NCI-H146 (cell line): Measurements from ENCODE around the gene STRBP.
"Not testable (repeated sequence)": the region's sequence is repeated elsewhere in the genome, so short reads cannot be mapped to it uniquely, and the experiment has no call there.

Source experiments
- DNase-seq: peaks from one replicate; lab custom pipeline; 2025; lab: John Stamatoyannopoulos, UW

Gene STRBP

GRCh38 chr9:123249162-123249561, 19.2 kb downstream of the STRBP start:
- DNase-seq: not testable (repeated sequence)

- DNase-seq: no peak
These were observed 19.8 kb downstream of the STRBP start for GRCh38 chr9:123248630-123249029.

- peak; percentile 10 for DNase-seq
These were observed 21.9 kb downstream of the STRBP start for GRCh38 chr9:123246534-123246933.

- DNase-seq: no peak
These were observed 28.7 kb downstream of the STRBP start for GRCh38 chr9:123239726-123240125.

- no peak for DNase-seq
These were observed 30.0 kb downstream of the STRBP start for GRCh38 chr9:123238365-123238764.

GRCh38 chr9:123237220-123237619, 31.2 kb downstream of the STRBP start:
- no peak for DNase-seq

- DNase-seq: no peak
These were observed 32.9 kb downstream of the STRBP start for GRCh38 chr9:123235448-123235847.

- DNase-seq: no peak
These were observed 33.5 kb downstream of the STRBP start for GRCh38 chr9:123234853-123235252.

GRCh38 chr9:123232332-123232731, 36.1 kb downstream of the STRBP start:
- no peak for DNase-seq

GRCh38 chr9:123231421-123231820, 37.0 kb downstream of the STRBP start:
- no peak for DNase-seq

- DNase-seq: no peak
These were observed 39.4 kb downstream of the STRBP start for GRCh38 chr9:123228967-123229366.

GRCh38 chr9:123225995-123226394, 42.4 kb downstream of the STRBP start:
- DNase-seq: no peak

- DNase-seq: peak; percentile 19
These were observed 43.0 kb downstream of the STRBP start for GRCh38 chr9:123225374-123225813.

- DNase-seq: no peak
These were observed 48.3 kb downstream of the STRBP start for GRCh38 chr9:123220127-123220526.

- no peak for DNase-seq
These were observed 49.6 kb downstream of the STRBP start for GRCh38 chr9:123218831-123219230.

- no peak for DNase-seq
These were observed 51.2 kb downstream of the STRBP start for GRCh38 chr9:123217128-123217654.

GRCh38 chr9:123216251-123216797, 52.1 kb downstream of the STRBP start:
- no peak for DNase-seq

- no peak for DNase-seq
These were observed 57.3 kb downstream of the STRBP start for GRCh38 chr9:123211081-123211480.

- no peak for DNase-seq
These were observed 59.7 kb downstream of the STRBP start for GRCh38 chr9:123208626-123209174.

- no peak for DNase-seq
These were observed 62.3 kb downstream of the STRBP start for GRCh38 chr9:123206065-123206464.

GRCh38 chr9:123201083-123201482, 67.3 kb downstream of the STRBP start:
- DNase-seq: no peak

- not testable (repeated sequence) for DNase-seq
These were observed 67.9 kb downstream of the STRBP start for GRCh38 chr9:123200469-123200868.

GRCh38 chr9:123196124-123196523, 72.3 kb downstream of the STRBP start:
- DNase-seq: no peak

- no peak for DNase-seq
These were observed 74.4 kb downstream of the STRBP start for GRCh38 chr9:123194023-123194422.
